Measurements from ENCODE around the gene LMBR1.

- TF ChIP-seq POLR2A (IDR thresholded peaks at IDR 0.05) (no peak), CTCF (IDR thresholded peaks at IDR 0.05) (no peak), EP300 (IDR thresholded peaks at IDR 0.05) (no peak), POLR2AphosphoS5 (IDR thresholded peaks at IDR 0.05) (no peak)
These were observed 258.9 kb downstream of the LMBR1 start for GRCh38 chr7:156634117-156634516.

Measured in gastroesophageal sphincter (tissue), 3 donors.